AG04450 (cell line): ENCODE measurements around the gene MALSU1. TPM values are rescaled to one million over a fixed set of nuclear protein-coding genes. Genes with fewer than 3 reads are reported as not detected.

ENCODE experiments used
- CTCF ChIA-PET: fragments of 300-600, 350-600 bp; formaldehyde crosslinking; extraction: SDS; loops from one replicate; lab custom pipeline; 2022; ENCODE audit warnings: antibody characterized with exemption, inconsistent platforms; lab: Charles Lee
- POLR2A ChIA-PET: fragments of 350-600 bp; formaldehyde crosslinking; extraction: SDS; loops from one replicate; lab custom pipeline; 2021; ENCODE audit warnings: antibody characterized with exemption, inconsistent platforms; lab: Yijun Ruan, JAX
- DNase-seq: peaks from one replicate; pipeline ENCODE4 v3.0.0-alpha.2; 2011; ENCODE audit warnings: low read depth, low spot score
- H3K27ac ChIP-seq: one replicate; pipeline ENCODE4 v1.5.1; 2012; ENCODE audit warnings: low read depth, low read length, control low read depth
- H3K27me3 ChIP-seq: one replicate; pipeline ENCODE4 v1.6.0; 2012; ENCODE audit warnings: low read length; ENCODE audit not compliant: control insufficient read depth, insufficient read depth
- H3K4me3 ChIP-seq: 2 replicates; pipeline ENCODE4 v1.5.1; 2011; ENCODE audit warnings: mild to moderate bottlenecking, low read depth, low read length, control low read depth
- H3K9me3 ChIP-seq: 2 replicates; pipeline ENCODE4 v1.5.1; 2012; ENCODE audit warnings: low read length; ENCODE audit not compliant: control insufficient read depth, insufficient read depth
- polyA plus RNA-seq: library from polyadenylated mRNA; depleted of rRNA; stranded (reverse); fragments of >200 nt; gene quantifications from 2 replicates; pipeline ENCODE4 v1.2.3, GENCODE V29; 2011
- TF ChIP-seq, protein P1 (sequence below): IDR thresholded peaks from 2 replicates; pipeline ENCODE4 v1.5.1; 2011; ENCODE audit warnings: low read depth, low read length, control low read depth, inconsistent platforms

The MALSU1 gene
- polyA plus RNA-seq, 1 experiment, result 82.2 TPM

DNA sequence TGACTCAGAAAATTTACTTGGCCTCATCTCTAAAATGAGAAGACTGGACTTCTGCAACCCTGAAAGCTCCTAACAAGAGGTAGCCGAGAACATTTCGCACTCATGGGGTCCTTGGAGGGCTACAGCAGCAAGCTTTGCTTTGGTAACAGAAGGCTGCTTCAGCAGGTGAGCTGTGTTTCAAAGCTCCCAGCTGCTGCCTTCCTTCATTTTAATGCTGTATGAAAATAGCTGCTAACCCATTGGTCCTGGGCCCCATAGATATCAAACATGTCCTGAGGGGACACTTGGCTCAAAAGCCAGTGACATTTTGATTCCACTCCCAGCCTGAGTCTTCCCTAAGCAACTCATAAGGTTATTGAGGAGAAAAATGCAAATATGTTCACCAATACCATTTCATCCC lies 14.3 kb upstream of the MALSU1 start:
- CTCF ChIA-PET, result interaction anchor here (0.9 to 3.4 kb wide), 3 partner anchors 9 to 23 kb away, joined by 3 to 15 read pairs (median 3); no protein-coding TSS in a partner anchor
- no peaks in the 10 kb centered on the region for H3K9me3 ChIP-seq
- POLR2A ChIA-PET, result interaction anchor here (0.6 kb wide), 1 partner anchor 235 kb away, joined by 5 read pairs; no protein-coding TSS in a partner anchor
- TF ChIP-seq, protein P1, sequence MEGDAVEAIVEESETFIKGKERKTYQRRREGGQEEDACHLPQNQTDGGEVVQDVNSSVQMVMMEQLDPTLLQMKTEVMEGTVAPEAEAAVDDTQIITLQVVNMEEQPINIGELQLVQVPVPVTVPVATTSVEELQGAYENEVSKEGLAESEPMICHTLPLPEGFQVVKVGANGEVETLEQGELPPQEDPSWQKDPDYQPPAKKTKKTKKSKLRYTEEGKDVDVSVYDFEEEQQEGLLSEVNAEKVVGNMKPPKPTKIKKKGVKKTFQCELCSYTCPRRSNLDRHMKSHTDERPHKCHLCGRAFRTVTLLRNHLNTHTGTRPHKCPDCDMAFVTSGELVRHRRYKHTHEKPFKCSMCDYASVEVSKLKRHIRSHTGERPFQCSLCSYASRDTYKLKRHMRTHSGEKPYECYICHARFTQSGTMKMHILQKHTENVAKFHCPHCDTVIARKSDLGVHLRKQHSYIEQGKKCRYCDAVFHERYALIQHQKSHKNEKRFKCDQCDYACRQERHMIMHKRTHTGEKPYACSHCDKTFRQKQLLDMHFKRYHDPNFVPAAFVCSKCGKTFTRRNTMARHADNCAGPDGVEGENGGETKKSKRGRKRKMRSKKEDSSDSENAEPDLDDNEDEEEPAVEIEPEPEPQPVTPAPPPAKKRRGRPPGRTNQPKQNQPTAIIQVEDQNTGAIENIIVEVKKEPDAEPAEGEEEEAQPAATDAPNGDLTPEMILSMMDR, result no peak
- no peaks in the 10 kb centered on the region for H3K27me3 ChIP-seq
- no peak overlapping the region for H3K4me3 ChIP-seq
- no peak overlapping the region for H3K27ac ChIP-seq
- no peak for DNase-seq

DNA sequence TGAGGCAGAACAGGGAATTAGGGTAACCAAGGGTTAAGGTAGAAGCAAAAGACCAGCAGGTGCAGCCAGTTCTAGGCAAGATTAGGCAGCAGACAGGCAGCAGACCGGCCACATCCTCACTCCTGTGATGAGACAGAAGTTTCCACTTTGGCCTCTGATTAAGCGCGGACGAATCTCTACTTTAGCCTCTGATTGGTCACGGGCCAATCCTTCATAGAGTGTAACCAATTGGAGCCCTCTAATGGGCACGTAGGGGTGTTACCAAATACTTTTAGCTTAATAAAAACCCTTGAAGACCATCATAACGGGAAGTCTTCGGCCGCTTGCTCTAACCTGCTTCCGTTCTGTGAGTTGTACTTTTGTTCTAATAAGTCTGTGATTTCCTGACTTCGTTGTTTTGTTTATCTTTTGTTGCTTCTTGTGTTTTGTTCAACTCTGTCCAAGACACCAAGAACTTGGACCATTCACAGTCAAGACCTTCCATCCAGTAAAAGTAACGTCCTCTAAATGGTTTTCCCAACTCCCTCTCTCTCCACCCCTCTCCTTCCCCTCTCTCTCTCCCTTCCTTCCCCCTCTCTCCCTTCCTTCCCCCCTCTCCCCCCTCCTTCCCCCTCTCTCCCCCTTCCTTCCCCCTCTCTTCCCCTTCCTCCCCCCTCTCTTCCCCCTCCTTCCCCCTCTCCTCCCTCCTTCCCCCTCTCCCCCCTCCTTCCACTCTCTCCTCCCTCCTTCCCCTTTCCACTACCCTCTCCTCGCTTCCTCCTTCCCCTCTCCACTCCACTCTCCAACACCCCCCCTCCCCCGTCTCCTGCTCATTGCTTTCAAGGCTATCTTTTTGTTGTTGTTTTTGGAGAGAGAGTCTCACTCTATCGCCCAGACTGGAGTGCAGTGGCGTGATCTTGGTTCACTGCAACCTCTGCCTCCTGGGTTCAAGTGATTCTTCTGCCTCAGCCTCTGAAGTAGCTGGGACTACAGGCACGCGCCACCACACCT lies 13.2 kb upstream of the MALSU1 start:
- TF ChIP-seq, protein P1, result no peak
- H3K4me3 ChIP-seq, result no peak overlapping the region
- POLR2A ChIA-PET, result no interaction called here
- no peak for DNase-seq
- no peaks in the 10 kb centered on the region for H3K9me3 ChIP-seq
- CTCF ChIA-PET, result interaction anchor here (3.4 kb wide), 1 partner anchor 13 kb away, joined by 15 read pairs; no protein-coding TSS in a partner anchor
- no peak overlapping the region for H3K27ac ChIP-seq
- H3K27me3 ChIP-seq, result no peaks in the 10 kb centered on the region

DNA sequence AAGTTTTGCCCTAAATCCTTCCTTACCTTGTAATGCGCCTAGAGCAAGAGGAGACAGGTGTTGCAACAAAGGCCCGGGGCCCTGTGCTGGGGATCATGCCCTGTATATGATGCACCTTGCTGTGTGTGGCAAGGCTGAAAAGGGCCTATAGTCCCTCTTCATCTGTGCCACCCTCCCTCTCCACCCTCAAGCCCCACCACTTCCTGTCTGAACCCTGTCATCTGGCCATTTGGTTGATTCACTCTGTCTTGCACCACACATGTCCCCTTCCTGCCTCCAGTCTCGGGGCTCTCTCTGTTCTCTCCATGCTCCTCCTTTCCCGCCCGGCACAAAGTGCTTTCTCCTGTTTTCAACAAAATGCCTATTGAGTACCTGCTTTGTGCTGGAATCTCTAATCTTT lies 11.5 kb upstream of the MALSU1 start:
- H3K4me3 ChIP-seq, result no peak overlapping the region
- CTCF ChIA-PET, result interaction anchor here (3.4 kb wide), 1 partner anchor 15 kb away, joined by 15 read pairs; no protein-coding TSS in a partner anchor
- POLR2A ChIA-PET, result no interaction called here
- no peaks in the 10 kb centered on the region for H3K9me3 ChIP-seq
- no peak for DNase-seq
- TF ChIP-seq, protein P1, result no peak
- no peak overlapping the region for H3K27ac ChIP-seq
- H3K27me3 ChIP-seq, result no peaks in the 10 kb centered on the region

DNA sequence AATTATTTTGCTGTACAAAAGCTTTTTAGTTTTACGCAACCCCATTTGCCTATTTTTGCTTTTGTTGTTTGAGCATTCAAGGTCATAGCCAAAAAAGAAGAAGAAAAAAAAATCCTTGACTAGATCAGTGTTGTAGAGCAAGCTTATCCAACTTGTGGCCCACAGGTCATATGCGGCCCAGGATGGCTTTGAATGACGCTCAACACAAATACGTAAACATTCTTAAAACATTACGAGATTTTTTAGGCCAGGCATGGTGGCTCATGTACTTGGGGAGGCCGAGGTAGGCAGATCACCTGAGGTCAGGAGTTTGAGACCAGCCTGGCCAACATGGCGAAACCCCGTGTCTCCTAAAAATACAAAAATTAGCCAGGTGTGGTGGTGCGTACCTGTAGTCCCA lies 8.1 kb upstream of the MALSU1 start:
- no peak for DNase-seq
- no peaks in the 10 kb centered on the region for H3K27me3 ChIP-seq
- CTCF ChIA-PET, result interaction anchor here (1.5 to 1.9 kb wide), 2 partner anchors 15 to 18 kb away, joined by 5 to 6 read pairs; no protein-coding TSS in a partner anchor

More for the DNA sequence above, 8.1 kb upstream of the MALSU1 start:
- TF ChIP-seq, protein P1, result no peak
- Histone ChIP-seq H3K27ac (no peak overlapping the region), H3K9me3 (no peaks in the 10 kb centered on the region), H3K4me3 (no peak overlapping the region)
- POLR2A ChIA-PET, result no interaction called here
